ENCODE data around the gene DOCK10.

DNA sequence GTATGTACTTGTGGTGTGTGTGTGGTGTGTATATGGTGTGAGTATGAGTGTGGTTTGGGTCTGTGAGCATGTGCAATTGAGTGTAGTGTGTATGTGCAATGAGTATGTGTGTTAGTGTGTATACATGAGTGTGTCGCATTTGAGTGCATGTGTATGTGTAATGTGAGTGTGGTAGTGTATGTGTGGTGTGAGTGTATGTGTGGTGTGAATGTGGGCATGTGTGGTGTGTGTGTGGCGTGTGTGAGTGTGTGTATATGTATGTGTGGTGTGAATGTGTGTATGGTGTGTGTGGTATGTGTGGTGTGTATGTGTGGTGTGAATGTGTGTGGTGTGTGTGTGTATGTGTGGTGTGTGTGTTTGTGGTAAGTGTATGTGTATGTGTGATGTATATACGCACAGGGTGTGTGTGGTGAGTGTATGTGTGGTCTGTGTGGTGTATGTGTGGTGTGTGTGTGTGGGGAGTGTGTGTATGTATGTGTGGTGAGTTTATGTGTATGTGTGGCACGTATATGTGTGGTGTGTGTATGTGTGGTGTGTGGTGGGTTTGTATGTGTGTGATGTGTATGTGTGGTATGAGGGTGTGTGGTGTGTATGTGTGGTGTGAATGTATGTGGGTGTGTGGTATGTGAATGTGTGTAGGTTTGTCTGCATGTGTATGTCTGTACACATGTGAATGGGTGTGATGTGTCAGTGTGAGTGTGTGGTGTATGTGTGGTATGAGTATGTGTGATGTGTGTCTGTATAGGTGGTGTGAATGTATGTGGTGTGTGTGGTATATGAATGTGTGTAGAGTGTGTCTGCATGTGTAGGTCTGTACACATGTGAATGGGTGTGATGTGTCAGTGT is 123.4 kb downstream of the DOCK10 start:
- no peak for TF ChIP-seq EP300 (IDR thresholded peaks at IDR 0.05)
- TF ChIP-seq POLR2AphosphoS5 (IDR thresholded peaks at IDR 0.05) = no peak
- no peak for TF ChIP-seq POLR2A (IDR thresholded peaks at IDR 0.05)
- TF ChIP-seq, protein P1, sequence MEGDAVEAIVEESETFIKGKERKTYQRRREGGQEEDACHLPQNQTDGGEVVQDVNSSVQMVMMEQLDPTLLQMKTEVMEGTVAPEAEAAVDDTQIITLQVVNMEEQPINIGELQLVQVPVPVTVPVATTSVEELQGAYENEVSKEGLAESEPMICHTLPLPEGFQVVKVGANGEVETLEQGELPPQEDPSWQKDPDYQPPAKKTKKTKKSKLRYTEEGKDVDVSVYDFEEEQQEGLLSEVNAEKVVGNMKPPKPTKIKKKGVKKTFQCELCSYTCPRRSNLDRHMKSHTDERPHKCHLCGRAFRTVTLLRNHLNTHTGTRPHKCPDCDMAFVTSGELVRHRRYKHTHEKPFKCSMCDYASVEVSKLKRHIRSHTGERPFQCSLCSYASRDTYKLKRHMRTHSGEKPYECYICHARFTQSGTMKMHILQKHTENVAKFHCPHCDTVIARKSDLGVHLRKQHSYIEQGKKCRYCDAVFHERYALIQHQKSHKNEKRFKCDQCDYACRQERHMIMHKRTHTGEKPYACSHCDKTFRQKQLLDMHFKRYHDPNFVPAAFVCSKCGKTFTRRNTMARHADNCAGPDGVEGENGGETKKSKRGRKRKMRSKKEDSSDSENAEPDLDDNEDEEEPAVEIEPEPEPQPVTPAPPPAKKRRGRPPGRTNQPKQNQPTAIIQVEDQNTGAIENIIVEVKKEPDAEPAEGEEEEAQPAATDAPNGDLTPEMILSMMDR (IDR thresholded peaks at IDR 0.05) = no peak

Measured in stomach (tissue), 4 donors.